ENCODE measurements around the gene GPBP1L1.

GPBP1L1 gene

GRCh38 chr1:45656573-45657226, 29.6 kb downstream of the GPBP1L1 start:
- H3K4me3 ChIP-seq (ENCODE audit: low read depth, low read length): no peak overlapping the region
- TF ChIP-seq CTCF (IDR thresholded peaks at IDR 0.05; ENCODE audit: low read depth, low read length, missing control alignments): no peak
- DNase-seq (ENCODE audit: low read depth): no peak

DNA sequence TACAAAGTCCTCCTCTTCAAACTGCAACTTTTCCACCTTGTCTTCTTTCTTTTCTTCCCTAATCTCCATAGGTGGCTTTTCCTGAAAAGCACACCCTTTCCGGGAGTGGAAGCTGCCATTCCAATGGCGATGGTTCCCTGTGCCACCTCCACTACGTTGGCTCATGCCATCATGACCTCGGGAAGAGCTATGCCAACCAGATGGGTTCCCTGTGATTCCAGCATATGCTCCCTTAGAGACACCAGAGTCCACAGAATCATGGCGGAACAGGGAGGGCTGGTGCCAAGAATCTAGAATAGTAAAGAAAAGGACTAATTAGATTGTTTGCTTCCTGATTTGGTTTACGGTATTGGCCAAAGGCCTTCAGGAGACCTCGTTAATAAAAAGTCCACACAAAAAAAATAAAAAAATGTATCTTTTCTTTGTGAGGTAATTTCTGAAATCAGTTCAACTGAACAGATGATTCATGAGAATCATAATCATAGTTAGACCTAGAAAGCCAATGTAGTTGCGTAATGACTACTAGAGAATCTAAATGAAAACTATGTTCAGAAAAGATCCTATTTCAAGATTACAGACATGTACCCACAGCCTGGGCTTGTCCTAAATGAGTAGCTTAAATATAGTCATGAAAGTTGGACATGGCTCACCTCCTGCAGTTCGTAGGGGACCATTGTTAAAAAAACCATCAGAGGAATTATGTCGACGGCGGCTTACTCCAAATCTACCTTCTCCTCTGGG, 31.6 kb downstream of the GPBP1L1 start:
- no peak overlapping the region for H3K4me3 ChIP-seq (ENCODE audit: low read depth, low read length)
- no peak for TF ChIP-seq CTCF (IDR thresholded peaks at IDR 0.05; ENCODE audit: low read depth, low read length, missing control alignments)
- no peak for DNase-seq (ENCODE audit: low read depth)

DNA sequence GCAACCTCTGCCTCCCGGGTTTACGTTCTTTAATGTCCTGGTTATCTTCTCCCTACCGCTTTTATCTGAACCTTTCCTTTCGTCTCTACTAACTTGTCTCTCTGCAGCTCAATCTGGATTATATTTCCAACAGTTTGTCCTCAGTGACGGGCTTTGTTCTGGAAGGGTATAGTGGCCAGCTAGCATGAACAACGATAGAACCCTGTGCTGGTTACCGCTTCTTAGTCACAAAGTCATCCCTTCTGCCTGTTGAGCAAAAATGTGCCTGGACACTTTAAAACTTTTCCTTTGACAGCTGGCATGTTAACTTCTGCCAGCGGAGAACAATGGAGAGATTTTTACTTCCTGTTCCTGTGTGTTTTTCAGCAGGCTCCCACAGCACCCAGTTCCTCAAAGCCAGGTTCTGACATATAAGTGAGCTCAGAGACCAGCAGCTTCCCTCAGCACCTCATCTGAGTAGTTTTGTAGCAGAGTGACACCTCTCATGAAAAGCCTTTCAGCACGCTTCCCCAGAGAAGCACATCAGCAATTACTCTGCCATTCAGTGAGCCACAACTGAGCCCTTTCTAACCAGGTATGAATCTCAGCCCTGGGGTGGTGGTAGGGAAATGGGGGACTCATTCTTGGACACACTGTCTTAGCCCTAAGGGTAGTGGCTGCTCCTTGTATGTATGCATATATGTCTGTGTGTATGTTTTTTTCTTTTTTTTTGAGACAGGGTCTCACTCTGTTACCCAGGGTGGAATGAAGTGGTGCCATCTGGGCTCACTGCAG, 38.9 kb downstream of the GPBP1L1 start:
- no peak for TF ChIP-seq CTCF (IDR thresholded peaks at IDR 0.05; ENCODE audit: low read depth, low read length, missing control alignments)
- no peak for DNase-seq (ENCODE audit: low read depth)
- H3K4me3 ChIP-seq (ENCODE audit: low read depth, low read length): no peak overlapping the region

DNA sequence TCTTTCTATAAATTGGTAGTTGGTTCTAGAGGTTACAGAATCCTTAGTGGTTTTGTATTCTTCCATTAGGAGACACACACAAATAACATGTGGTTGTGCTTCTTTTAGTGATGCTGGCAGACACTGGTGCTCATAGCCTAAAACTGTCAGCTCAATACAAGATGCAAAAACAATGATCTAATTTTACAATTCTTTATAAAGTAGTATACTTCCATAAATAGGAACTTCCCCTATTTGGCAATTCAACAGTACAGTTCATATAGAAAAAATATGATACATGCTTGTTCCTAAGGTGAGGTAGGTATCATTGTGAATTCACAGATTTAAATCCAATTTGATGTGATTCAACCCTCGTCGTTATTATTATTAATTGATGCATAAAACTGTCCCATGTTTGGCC, 41.7 kb downstream of the GPBP1L1 start:
- no peak for DNase-seq (ENCODE audit: low read depth)
- no peak for TF ChIP-seq CTCF (IDR thresholded peaks at IDR 0.05; ENCODE audit: low read depth, low read length, missing control alignments)
- H3K4me3 ChIP-seq (ENCODE audit: low read depth, low read length): no peak overlapping the region

GRCh38 chr1:45643978-45644377, 42.4 kb downstream of the GPBP1L1 start:
- no peak for TF ChIP-seq CTCF (IDR thresholded peaks at IDR 0.05; ENCODE audit: low read depth, low read length, missing control alignments)
- DNase-seq (ENCODE audit: low read depth): no peak
- no peak overlapping the region for H3K4me3 ChIP-seq (ENCODE audit: low read depth, low read length)

GRCh38 chr1:45643321-45643720, 43.0 kb downstream of the GPBP1L1 start:
- TF ChIP-seq CTCF (IDR thresholded peaks at IDR 0.05; ENCODE audit: low read depth, low read length, missing control alignments): no peak

More at GRCh38 chr1:45643321-45643720, 43.0 kb downstream of the GPBP1L1 start:
- no peak overlapping the region for H3K4me3 ChIP-seq (ENCODE audit: low read depth, low read length)
- DNase-seq (ENCODE audit: low read depth): no peak

Measured in GM12864 (cell line).